Measurements from ENCODE around the gene KIAA0040. TPM values are rescaled to one million over a fixed set of nuclear protein-coding genes. Genes with fewer than 3 reads are reported as not detected.

The KIAA0040 gene
- total and polyA plus RNA-seq, 2 donors (not counting 3 experiments of a cell fraction or from before 2014, with no cell fraction given) = 8.3 to 10.9 TPM

- H2AFZ ChIP-seq (ENCODE audit: low read depth, low read length) = no peak overlapping the region
- intact Hi-C loops (cut with micrococcal nuclease) = no loop called here
- no peak for FAIRE-seq
- CTCF ChIA-PET = interaction anchor here (0.9 to 2.7 kb wide), 3 partner anchors 8 to 18 kb away, joined by 4 to 14 read pairs (median 5); no protein-coding TSS in a partner anchor
- no peaks in the 10 kb centered on the region for H4K20me1 ChIP-seq (replicated peaks; ENCODE audit: control insufficient read depth, extremely low read depth, insufficient read depth, low read length)
- H3K4me2 ChIP-seq (ENCODE audit: insufficient read depth, low read length) = no peak overlapping the region
- TF ChIP-seq GATA2 (IDR thresholded peaks at IDR 0.05; ENCODE audit: insufficient read depth, insufficient read length, low read depth, low read length) = no peak
- TF ChIP-seq CTCF (IDR thresholded peaks at IDR 0.05; ENCODE audit: extremely low read depth in 1 of 2, insufficient read depth in 1 of 2, low read depth in 1 of 2, low read length in 2 of 2) = no peak
- no peak for TF ChIP-seq FOS (IDR thresholded peaks at IDR 0.05; ENCODE audit: borderline replicate concordance, insufficient read depth, low read length)
- no peak for TF ChIP-seq MYC (IDR thresholded peaks at IDR 0.05; ENCODE audit: low read depth, low read length)
- TF ChIP-seq POLR2AphosphoS5 (IDR thresholded peaks at IDR 0.05; ENCODE audit: insufficient read depth, low read depth, low read length) = no peak
- no peak for TF ChIP-seq POLR2A (IDR thresholded peaks at IDR 0.05; ENCODE audit: low read depth, low read length)
- TF ChIP-seq MAX (IDR thresholded peaks at IDR 0.05; ENCODE audit: insufficient read depth, insufficient read length) = no peak
- no peak for TF ChIP-seq JUN (IDR thresholded peaks at IDR 0.05; ENCODE audit: borderline replicate concordance, insufficient read depth, insufficient read length, low read depth)
- TF ChIP-seq EZH2 (IDR thresholded peaks at IDR 0.05; ENCODE audit: borderline replicate concordance, low read depth, low read length, severe bottlenecking) = no peak
- H3K79me2 ChIP-seq (ENCODE audit: control insufficient read depth, insufficient read depth, low read length) = no peaks in the 10 kb centered on the region
- POLR2A ChIA-PET = no interaction called here
- dilution Hi-C loops (cut with MboI; ENCODE audit: extremely low pct_ligation_motif_present, low sequenced_read_pairs) = no loop called here
- H3K36me3 ChIP-seq (ENCODE audit: control insufficient read depth in 2 of 2, extremely low read depth in 1 of 2, insufficient read depth in 2 of 2, low read length in 2 of 2) = no peaks in the 10 kb centered on the region
- H3K9me3 ChIP-seq (replicated peaks; ENCODE audit: control insufficient read depth, insufficient read depth, low read length) = no peaks in the 10 kb centered on the region
- H3K4me3 ChIP-seq (replicated peaks in 1 of 3; ENCODE audit: insufficient read depth in 1 of 3, low read depth in 1 of 3, low read length in 3 of 3) = no peak overlapping the region
- no peaks in the 10 kb centered on the region for H3K4me1 ChIP-seq (ENCODE audit: control insufficient read depth, extremely low read depth, insufficient read depth, low read length)
- H3K27ac ChIP-seq (ENCODE audit: insufficient read depth, low read depth, low read length) = no peak overlapping the region
- H3K9me1 ChIP-seq (replicated peaks; ENCODE audit: control insufficient read depth, extremely low read depth, insufficient read depth, low read length) = no peaks in the 10 kb centered on the region
- H3K9ac ChIP-seq (replicated peaks; ENCODE audit: extremely low read depth, insufficient read depth, low read length) = no peak overlapping the region
- no TSS peak for BruUV-seq (replicated peaks)
- peaks cover 5 to 6% of the 10 kb centered on the region in 2 experiments for H3K27me3 ChIP-seq (ENCODE audit: control insufficient read depth in 2 of 2, insufficient read depth in 2 of 2, low read length in 2 of 2)
- no peak for DNase-seq (ENCODE audit: low read depth, low spot score)
Observed at GRCh38 chr1:175133673-175134435, 58.7 kb downstream of the KIAA0040 start.

Measured in endothelial cell of umbilical vein (primary cell).